ENCODE measurements around the gene MNX1.

The MNX1 gene

GRCh38 chr7:157010588-157011332 lies at the start of gene MNX1:
Gene MNX1 (minus strand): TSS chr7:157010663. CDS start chr7:157010350, 313 bp downstream.
- peaks cover 85% of the 10 kb centered on the region for H3K27me3 ChIP-seq (replicated peaks; ENCODE audit: control insufficient read depth, insufficient read depth, low read length)
- no peaks in the 10 kb centered on the region for H3K4me1 ChIP-seq (ENCODE audit: control insufficient read depth, insufficient read depth, low read length)
- no peak for DNase-seq (ENCODE audit: low read depth)
- H3K4me3 ChIP-seq (ENCODE audit: low read length): peak within 1 kb of the TSS; percentile 37
- H3K9me3 ChIP-seq (ENCODE audit: control insufficient read depth, low read length): no peaks in the 10 kb centered on the region
- H3K9ac ChIP-seq (ENCODE audit: low read length): no peak within 1 kb of the TSS
- H3K36me3 ChIP-seq (ENCODE audit: control insufficient read depth, insufficient read depth, low read length, severe bottlenecking): no peaks in the 10 kb centered on the region

- Histone ChIP-seq H3K4me3 (ENCODE audit: low read length) (no peak overlapping the region), H3K9me3 (ENCODE audit: control insufficient read depth, low read length) (peaks cover 13% of the 10 kb centered on the region), H3K4me1 (ENCODE audit: control insufficient read depth, insufficient read depth, low read length) (peaks cover 8% of the 10 kb centered on the region), H3K36me3 (ENCODE audit: control insufficient read depth, insufficient read depth, low read length, severe bottlenecking) (no peaks in the 10 kb centered on the region), H3K9ac (ENCODE audit: low read length) (no peak overlapping the region), H3K27me3 (replicated peaks; ENCODE audit: control insufficient read depth, insufficient read depth, low read length) (peaks cover 9% of the 10 kb centered on the region)
- no peak for DNase-seq (ENCODE audit: low read depth)
These were observed 49.1 kb upstream of the MNX1 start for GRCh38 chr7:157059534-157059933.

- Histone ChIP-seq H3K4me3 (ENCODE audit: low read length) (no peak overlapping the region), H3K27me3 (replicated peaks; ENCODE audit: control insufficient read depth, insufficient read depth, low read length) (peaks cover 13% of the 10 kb centered on the region), H3K36me3 (ENCODE audit: control insufficient read depth, insufficient read depth, low read length, severe bottlenecking) (no peaks in the 10 kb centered on the region), H3K9ac (ENCODE audit: low read length) (no peak overlapping the region), H3K9me3 (ENCODE audit: control insufficient read depth, low read length) (peaks cover 12% of the 10 kb centered on the region), H3K4me1 (ENCODE audit: control insufficient read depth, insufficient read depth, low read length) (peaks cover 8% of the 10 kb centered on the region)
- DNase-seq (ENCODE audit: low read depth): no peak
These were observed 48.2 kb upstream of the MNX1 start for GRCh38 chr7:157058701-157059100.

- no peaks in the 10 kb centered on the region for H3K36me3 ChIP-seq (ENCODE audit: control insufficient read depth, insufficient read depth, low read length, severe bottlenecking)
- peaks cover 13% of the 10 kb centered on the region for H3K27me3 ChIP-seq (replicated peaks; ENCODE audit: control insufficient read depth, insufficient read depth, low read length)
- no peak overlapping the region for H3K9ac ChIP-seq (ENCODE audit: low read length)
- no peak for DNase-seq (ENCODE audit: low read depth)
- peaks cover 13% of the 10 kb centered on the region for H3K9me3 ChIP-seq (ENCODE audit: control insufficient read depth, low read length)
- peaks cover 8% of the 10 kb centered on the region for H3K4me1 ChIP-seq (ENCODE audit: control insufficient read depth, insufficient read depth, low read length)
- no peak overlapping the region for H3K4me3 ChIP-seq (ENCODE audit: low read length)
These were observed 47.6 kb upstream of the MNX1 start for GRCh38 chr7:157058068-157058467.

- DNase-seq (ENCODE audit: low read depth): no peak
- H3K4me1 ChIP-seq (ENCODE audit: control insufficient read depth, insufficient read depth, low read length): peaks cover 8% of the 10 kb centered on the region
- peaks cover 16% of the 10 kb centered on the region for H3K9me3 ChIP-seq (ENCODE audit: control insufficient read depth, low read length)
These were observed 46.8 kb upstream of the MNX1 start for GRCh38 chr7:157056957-157057902.

GRCh38 chr7:157056246-157056645 lies 45.8 kb upstream of the MNX1 start:
- H3K4me1 ChIP-seq (ENCODE audit: control insufficient read depth, insufficient read depth, low read length): peaks cover 8% of the 10 kb centered on the region
- no peak for DNase-seq (ENCODE audit: low read depth)
- no peak overlapping the region for H3K9ac ChIP-seq (ENCODE audit: low read length)
- H3K4me3 ChIP-seq (ENCODE audit: low read length): no peak overlapping the region
- peaks cover 9% of the 10 kb centered on the region for H3K9me3 ChIP-seq (ENCODE audit: control insufficient read depth, low read length)
- peaks cover 13% of the 10 kb centered on the region for H3K27me3 ChIP-seq (replicated peaks; ENCODE audit: control insufficient read depth, insufficient read depth, low read length)
- no peaks in the 10 kb centered on the region for H3K36me3 ChIP-seq (ENCODE audit: control insufficient read depth, insufficient read depth, low read length, severe bottlenecking)

More at GRCh38 chr7:157056957-157057902, 46.8 kb upstream of the MNX1 start:
- no peaks in the 10 kb centered on the region for H3K36me3 ChIP-seq (ENCODE audit: control insufficient read depth, insufficient read depth, low read length, severe bottlenecking)
- no peak overlapping the region for H3K4me3 ChIP-seq (ENCODE audit: low read length)
- H3K27me3 ChIP-seq (replicated peaks; ENCODE audit: control insufficient read depth, insufficient read depth, low read length): peaks cover 13% of the 10 kb centered on the region
- no peak overlapping the region for H3K9ac ChIP-seq (ENCODE audit: low read length)

GRCh38 chr7:157054927-157055326 lies 44.5 kb upstream of the MNX1 start:
- Histone ChIP-seq H3K9me3 (ENCODE audit: control insufficient read depth, low read length) (peaks cover 9% of the 10 kb centered on the region), H3K36me3 (ENCODE audit: control insufficient read depth, insufficient read depth, low read length, severe bottlenecking) (no peaks in the 10 kb centered on the region), H3K4me1 (ENCODE audit: control insufficient read depth, insufficient read depth, low read length) (peaks cover 8% of the 10 kb centered on the region), H3K9ac (ENCODE audit: low read length) (no peak overlapping the region), H3K27me3 (replicated peaks; ENCODE audit: control insufficient read depth, insufficient read depth, low read length) (peaks cover 13% of the 10 kb centered on the region), H3K4me3 (ENCODE audit: low read length) (no peak overlapping the region)
- DNase-seq (ENCODE audit: low read depth): no peak

- Histone ChIP-seq H3K36me3 (ENCODE audit: control insufficient read depth, insufficient read depth, low read length, severe bottlenecking) (no peaks in the 10 kb centered on the region), H3K9me3 (ENCODE audit: control insufficient read depth, low read length) (peaks cover 9% of the 10 kb centered on the region), H3K4me1 (ENCODE audit: control insufficient read depth, insufficient read depth, low read length) (no peaks in the 10 kb centered on the region), H3K27me3 (replicated peaks; ENCODE audit: control insufficient read depth, insufficient read depth, low read length) (peaks cover 13% of the 10 kb centered on the region), H3K4me3 (ENCODE audit: low read length) (no peak overlapping the region), H3K9ac (ENCODE audit: low read length) (no peak overlapping the region)
- DNase-seq (ENCODE audit: low read depth): no peak
These were observed 42.7 kb upstream of the MNX1 start for GRCh38 chr7:157053118-157053517.

GRCh38 chr7:157047148-157047547 lies 36.7 kb upstream of the MNX1 start:
- Histone ChIP-seq H3K9ac (ENCODE audit: low read length) (no peak overlapping the region), H3K4me1 (ENCODE audit: control insufficient read depth, insufficient read depth, low read length) (peaks cover 12% of the 10 kb centered on the region), H3K27me3 (replicated peaks; ENCODE audit: control insufficient read depth, insufficient read depth, low read length) (no peaks in the 10 kb centered on the region), H3K9me3 (ENCODE audit: control insufficient read depth, low read length) (no peaks in the 10 kb centered on the region), H3K4me3 (ENCODE audit: low read length) (no peak overlapping the region), H3K36me3 (ENCODE audit: control insufficient read depth, insufficient read depth, low read length, severe bottlenecking) (no peaks in the 10 kb centered on the region)
- DNase-seq (ENCODE audit: low read depth): no peak

GRCh38 chr7:157046681-157047080 lies 36.2 kb upstream of the MNX1 start:
- H3K9ac ChIP-seq (ENCODE audit: low read length): no peak overlapping the region
- peaks cover 3% of the 10 kb centered on the region for H3K27me3 ChIP-seq (replicated peaks; ENCODE audit: control insufficient read depth, insufficient read depth, low read length)
- peak; percentile 9 for DNase-seq (ENCODE audit: low read depth)

GRCh38 chr7:157044943-157045660 lies 34.6 kb upstream of the MNX1 start:
- H3K4me1 ChIP-seq (ENCODE audit: control insufficient read depth, insufficient read depth, low read length): peaks cover 12% of the 10 kb centered on the region
- no peak overlapping the region for H3K9ac ChIP-seq (ENCODE audit: low read length)
- peaks cover 16% of the 10 kb centered on the region for H3K27me3 ChIP-seq (replicated peaks; ENCODE audit: control insufficient read depth, insufficient read depth, low read length)
- no peaks in the 10 kb centered on the region for H3K36me3 ChIP-seq (ENCODE audit: control insufficient read depth, insufficient read depth, low read length, severe bottlenecking)
- H3K9me3 ChIP-seq (ENCODE audit: control insufficient read depth, low read length): no peaks in the 10 kb centered on the region
- DNase-seq (ENCODE audit: low read depth): no peak
- no peak overlapping the region for H3K4me3 ChIP-seq (ENCODE audit: low read length)

More at GRCh38 chr7:157046681-157047080, 36.2 kb upstream of the MNX1 start:
- H3K4me3 ChIP-seq (ENCODE audit: low read length): no peak overlapping the region
- H3K9me3 ChIP-seq (ENCODE audit: control insufficient read depth, low read length): no peaks in the 10 kb centered on the region
- no peaks in the 10 kb centered on the region for H3K36me3 ChIP-seq (ENCODE audit: control insufficient read depth, insufficient read depth, low read length, severe bottlenecking)
- H3K4me1 ChIP-seq (ENCODE audit: control insufficient read depth, insufficient read depth, low read length): peaks cover 12% of the 10 kb centered on the region
